Spleen (tissue), 11 donors: ENCODE measurements around the gene BAHD1. TPM values are rescaled to one million over a fixed set of nuclear protein-coding genes. Genes with fewer than 3 reads are reported as not detected.

Experiments
- DNase-seq: peaks from one replicate; pipeline ENCODE4 v3.0.0-alpha.2; 2020
- H3K27ac ChIP-seq, 8 donors: fragments of 200-600 bp; sonication (generic) in 7 of 8; 1 replicate in 4 of 8; 2 replicates in 4 of 8; pipeline versions ENCODE4 v1.5.0 to v1.8.0; 2016 to 2021; ENCODE audit warnings: inconsistent platforms in 4 of 8, mild to moderate bottlenecking in 4 of 8, moderate library complexity in 1 of 8
- H3K27me3 ChIP-seq, 7 donors: fragments of 200-600 bp; sonication (generic) in 6 of 7; replicated peaks in 1 of 7; 1 replicate in 4 of 7; 2 replicates in 3 of 7; pipeline versions ENCODE4 v1.5.0 to v1.8.0; 2016 to 2021; ENCODE audit warnings: inconsistent platforms in 3 of 7, mild to moderate bottlenecking in 1 of 7
- H3K36me3 ChIP-seq, 6 donors: fragments of 200-600 bp; sonication (generic) in 5 of 6; 1 replicate in 4 of 6; 2 replicates in 2 of 6; pipeline versions ENCODE4 v1.5.0 to v1.8.0; 2016 to 2021; ENCODE audit warnings: inconsistent platforms in 2 of 6
- H3K4me1 ChIP-seq, 6 donors: fragments of 200-600 bp; sonication (generic) in 5 of 6; 1 replicate in 3 of 6; 2 replicates in 3 of 6; pipeline versions ENCODE4 v1.5.0 to v1.8.0; 2016 to 2021; ENCODE audit warnings: inconsistent platforms in 3 of 6
- H3K4me3 ChIP-seq, 8 donors: fragments of 200-600 bp; sonication (generic) in 7 of 8; 1 replicate in 4 of 8; 2 replicates in 4 of 8; pipeline versions ENCODE4 v1.5.0 to v1.8.0; 2016 to 2021; ENCODE audit warnings: inconsistent platforms in 4 of 8, mild to moderate bottlenecking in 4 of 8, moderate library complexity in 2 of 8
- H3K9me3 ChIP-seq, 8 donors: fragments of 200-600 bp; sonication (generic) in 7 of 8; 1 replicate in 4 of 8; 2 replicates in 4 of 8; pipeline versions ENCODE4 v1.5.0 to v1.8.0; 2016 to 2021; ENCODE audit warnings: inconsistent platforms in 4 of 8
- POLR2A ChIP-seq, 3 donors: fragments of 450-650 bp; IDR thresholded peaks; one replicate each; pipeline ENCODE4 v1.5.1; 2017; ENCODE audit warnings: antibody characterized with exemption in 3 of 3, mild to moderate bottlenecking in 1 of 3
- POLR2AphosphoS5 ChIP-seq, 3 donors: sonication (generic); formaldehyde crosslinking; IDR thresholded peaks; one replicate each; pipeline ENCODE4 v1.5.1; 2017; ENCODE audit warnings: antibody characterized with exemption in 3 of 3
- WGBS, 5 donors: extraction: QIAGEN DNeasy Blood & Tissue Kit in 3 of 5; methylation state at CpG; one replicate each; pipeline versions ENCODE4 v1.1.5 to v1.1.7; 2013 to 2018; 5-methylcytosine and 5-hydroxymethylcytosine counted together
- intact Hi-C: fragments of 100-400 bp; cut with DNase I; formaldehyde crosslinking; loops from one replicate; pipeline ENCODE4 v1.15.0; 2023; ENCODE audit warnings: low total_unique reads
- polyA plus RNA-seq, 3 donors: library from polyadenylated mRNA; stranded (reverse); fragments of 200-250 nt; gene quantifications; one replicate each; pipeline ENCODE4 v1.2.1, GENCODE V29; 2013
- total RNA-seq, 7 donors: library from RNA; depleted of rRNA in 3 of 7; stranded (reverse); fragments of >200 nt in 3 of 7; fragmentation: NEBNext Ultra II Directional in 4 of 7; extraction: Animal tissue kit (Norgen Biotek cat#: 25700) in 4 of 7; gene quantifications; one replicate each; pipeline versions ENCODE4 v1.1.0 to v1.2.1, GENCODE V29; 2016 to 2021
- TF ChIP-seq, protein P1 (sequence below), 11 experiments: fragments of 200-600 bp in 7 of 11; fragments of 450-650 bp in 4 of 11; sonication (generic) in 4 of 11; IDR thresholded peaks in 8 of 11; conservative IDR thresholded peaks in 3 of 11; 1 replicate in 7 of 11; 2 replicates in 4 of 11; pipeline versions ENCODE4 v1.4.0 to v1.8.0; 2016 to 2021; ENCODE audit warnings: antibody characterized with exemption in 11 of 11, inconsistent platforms in 4 of 11, mild to moderate bottlenecking in 1 of 11
- donor health status: healthy with polysubstance abuse.
- donor health status: DM: no; HTN: no; CAD: no; lungs with moderate emphysema.
- donor health status: DM: no; HTN: no; CAD: no.
- donor health status: Bipolar disorder and iron deficiency.
- donor health status: healthy.
- donor health status: DM: no; HTN: no; CAD: no.
- donor health status: DM: yes; HTN: yes; CAD: no.

The BAHD1 gene
- total and polyA plus RNA-seq, 10 donors: 7.4 to 27.0 (median 20.2) TPM

DNA sequence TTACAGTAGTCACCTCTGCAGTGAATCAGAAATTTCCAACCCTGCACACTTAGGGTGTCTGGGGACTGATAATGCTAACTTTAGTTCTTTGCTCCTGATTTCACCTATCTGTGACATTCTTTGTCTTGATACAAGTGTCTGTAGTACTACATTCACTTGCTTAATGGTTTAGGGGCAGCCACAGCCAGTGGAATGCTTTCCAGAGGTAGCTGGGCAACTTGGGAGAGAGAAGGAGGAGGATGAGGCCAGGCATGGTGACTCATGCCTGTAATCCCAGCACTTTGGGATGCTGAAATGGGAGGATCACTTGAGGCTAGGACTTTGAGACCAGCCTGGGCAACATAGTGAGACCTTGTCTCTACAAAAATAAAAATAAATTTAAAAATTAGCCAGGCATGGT, 8.5 kb downstream of the BAHD1 start:
- H3K27ac ChIP-seq: no peak overlapping the region
- no peak overlapping the region for H3K4me3 ChIP-seq
- no peaks in the 10 kb centered on the region for H3K36me3 ChIP-seq
- intact Hi-C loops: no loop called here
- no peak for DNase-seq
- TF ChIP-seq, protein P1, sequence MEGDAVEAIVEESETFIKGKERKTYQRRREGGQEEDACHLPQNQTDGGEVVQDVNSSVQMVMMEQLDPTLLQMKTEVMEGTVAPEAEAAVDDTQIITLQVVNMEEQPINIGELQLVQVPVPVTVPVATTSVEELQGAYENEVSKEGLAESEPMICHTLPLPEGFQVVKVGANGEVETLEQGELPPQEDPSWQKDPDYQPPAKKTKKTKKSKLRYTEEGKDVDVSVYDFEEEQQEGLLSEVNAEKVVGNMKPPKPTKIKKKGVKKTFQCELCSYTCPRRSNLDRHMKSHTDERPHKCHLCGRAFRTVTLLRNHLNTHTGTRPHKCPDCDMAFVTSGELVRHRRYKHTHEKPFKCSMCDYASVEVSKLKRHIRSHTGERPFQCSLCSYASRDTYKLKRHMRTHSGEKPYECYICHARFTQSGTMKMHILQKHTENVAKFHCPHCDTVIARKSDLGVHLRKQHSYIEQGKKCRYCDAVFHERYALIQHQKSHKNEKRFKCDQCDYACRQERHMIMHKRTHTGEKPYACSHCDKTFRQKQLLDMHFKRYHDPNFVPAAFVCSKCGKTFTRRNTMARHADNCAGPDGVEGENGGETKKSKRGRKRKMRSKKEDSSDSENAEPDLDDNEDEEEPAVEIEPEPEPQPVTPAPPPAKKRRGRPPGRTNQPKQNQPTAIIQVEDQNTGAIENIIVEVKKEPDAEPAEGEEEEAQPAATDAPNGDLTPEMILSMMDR (IDR thresholded peaks at IDR 0.05 in 8 of 11, conservative IDR thresholded peaks at IDR 0.05 in 3 of 11): no peak
- no peak for TF ChIP-seq POLR2A (IDR thresholded peaks at IDR 0.05)
- no peak for TF ChIP-seq POLR2AphosphoS5 (IDR thresholded peaks at IDR 0.05)
- H3K9me3 ChIP-seq: no peaks in the 10 kb centered on the region
- peaks cover 21 to 72% (median 51%) of the 10 kb centered on the region in 6 donors for H3K4me1 ChIP-seq
- H3K27me3 ChIP-seq: no peaks in the 10 kb centered on the region

DNA sequence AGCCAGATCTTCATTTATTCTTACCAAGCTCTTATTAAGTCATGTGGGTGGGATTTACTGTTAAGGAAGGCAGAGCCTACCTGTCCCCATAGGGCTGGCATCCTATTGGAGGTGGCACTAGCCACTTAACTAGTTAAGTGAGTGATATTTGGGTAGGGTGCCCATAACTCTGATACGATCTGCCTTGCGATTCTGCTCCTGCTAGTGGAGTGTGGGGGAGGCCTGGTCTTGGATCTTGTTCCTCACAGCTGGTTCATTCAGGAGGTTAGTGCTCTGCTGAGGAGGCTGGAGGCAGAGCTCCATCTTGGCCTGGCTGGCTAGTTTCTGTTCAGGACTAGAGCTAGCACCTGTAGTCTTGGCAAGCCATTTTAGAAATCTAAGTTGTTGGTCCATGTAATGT, 9.3 kb downstream of the BAHD1 start:
- Histone ChIP-seq H3K9me3 (no peaks in the 10 kb centered on the region), H3K27me3 (no peaks in the 10 kb centered on the region), H3K36me3 (no peaks in the 10 kb centered on the region), H3K4me3 (no peak overlapping the region), H3K4me1 (peaks cover 29 to 72% (median 53%) of the 10 kb centered on the region in 6 donors), H3K27ac (no peak overlapping the region)
- WGBS, 5 donors: 82 to 100% (median 88%) methylated on average over 2 of the region's 2 CpGs
- intact Hi-C loops: no loop called here
- DNase-seq: no peak
- TF ChIP-seq, protein P1 (IDR thresholded peaks at IDR 0.05 in 8 of 11, conservative IDR thresholded peaks at IDR 0.05 in 3 of 11): no peak
- TF ChIP-seq POLR2AphosphoS5 (IDR thresholded peaks at IDR 0.05) (no peak), POLR2A (IDR thresholded peaks at IDR 0.05) (no peak)

DNA sequence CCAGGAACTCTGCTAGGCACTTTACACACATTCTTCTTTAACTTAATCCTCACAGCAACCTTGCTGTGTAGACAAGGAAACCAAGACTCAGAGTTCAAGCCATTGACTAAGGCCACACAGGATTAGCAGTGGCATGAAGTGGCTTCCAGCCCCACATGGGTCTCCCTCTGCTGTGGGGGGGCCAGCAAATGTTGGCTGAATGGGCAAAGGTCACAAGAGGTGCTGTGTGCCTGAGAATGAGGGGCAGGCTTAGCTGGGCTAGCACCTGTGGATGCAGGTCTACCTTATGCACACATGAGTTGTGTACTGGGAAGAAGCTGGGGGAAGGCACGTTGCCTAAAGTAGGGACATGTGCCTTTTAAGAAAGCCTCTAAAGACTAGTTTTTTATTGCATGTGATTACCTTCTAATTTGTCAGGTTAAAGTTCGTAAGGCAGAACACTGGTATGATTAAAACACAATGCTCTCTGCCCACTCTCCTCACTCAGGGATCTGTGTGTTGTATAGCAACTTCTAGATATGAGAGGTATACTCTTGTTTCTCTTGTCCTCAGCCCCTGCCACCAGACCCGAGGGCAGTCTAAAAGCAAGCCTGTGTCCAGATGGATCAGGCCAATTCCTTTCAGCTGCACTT, 10.9 kb downstream of the BAHD1 start:
- Histone ChIP-seq H3K27ac (peak overlapping the region in 5 of 8 donors; percentile 24 to 63 (median 52)), H3K4me3 (no peak overlapping the region), H3K36me3 (no peaks in the 10 kb centered on the region), H3K9me3 (no peaks in the 10 kb centered on the region), H3K4me1 (peaks cover 42 to 76% (median 60%) of the 10 kb centered on the region in 6 donors), H3K27me3 (no peaks in the 10 kb centered on the region)
- no peak for DNase-seq
- 78 to 92% (median 85%) methylated on average over 3 of the region's 3 CpGs for WGBS, 5 donors
- TF ChIP-seq POLR2A (IDR thresholded peaks at IDR 0.05): no peak
- TF ChIP-seq POLR2AphosphoS5 (IDR thresholded peaks at IDR 0.05): no peak
- TF ChIP-seq, protein P1 (IDR thresholded peaks at IDR 0.05 in 8 of 11, conservative IDR thresholded peaks at IDR 0.05 in 3 of 11): no peak
- intact Hi-C loops: no loop called here

DNA sequence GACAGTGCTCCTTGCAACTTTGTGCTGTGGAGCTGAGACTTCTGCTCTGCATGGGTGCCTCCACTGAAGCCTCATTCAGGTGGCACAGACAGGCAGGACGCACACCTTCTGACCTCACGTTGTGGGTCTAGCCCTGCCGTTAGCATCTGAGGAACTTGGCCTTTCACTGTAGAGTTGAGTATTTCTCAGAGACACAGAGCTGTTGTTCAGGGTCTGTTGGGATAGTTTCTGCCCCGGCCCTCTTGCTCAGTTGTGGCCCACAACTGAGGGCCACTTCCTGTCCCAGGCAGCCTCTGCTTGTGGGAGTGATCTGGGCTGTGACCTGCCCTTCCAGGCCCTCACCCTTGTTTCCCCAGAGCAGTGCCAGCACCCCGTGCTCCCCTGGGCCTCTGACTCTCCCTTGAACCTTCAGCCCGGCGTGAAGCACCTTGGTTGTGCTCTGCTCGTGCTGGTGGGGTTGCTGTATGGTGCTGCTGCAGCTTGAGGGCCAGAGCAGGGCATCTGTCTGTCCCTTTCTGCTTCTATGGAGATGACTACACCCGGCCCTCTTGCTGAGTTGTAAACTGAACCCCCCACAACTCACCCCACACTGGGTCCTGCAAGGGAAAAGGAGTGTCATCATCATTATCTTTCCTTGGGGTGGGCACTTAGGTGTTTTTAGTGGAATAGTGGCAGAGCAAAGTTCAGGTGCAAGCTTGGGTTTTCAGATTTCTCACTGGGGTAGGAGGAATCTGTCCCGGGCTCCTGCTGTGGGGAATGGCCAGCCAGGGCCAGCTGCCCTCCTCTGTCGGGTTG, 11.7 kb downstream of the BAHD1 start:
- Histone ChIP-seq H3K27ac (peak overlapping the region in 6 of 8 donors; percentile 22 to 63 (median 52)), H3K4me1 (peaks cover 42 to 85% (median 64%) of the 10 kb centered on the region in 6 donors), H3K27me3 (no peaks in the 10 kb centered on the region), H3K4me3 (no peak overlapping the region), H3K36me3 (no peaks in the 10 kb centered on the region), H3K9me3 (no peaks in the 10 kb centered on the region)
- 35 to 57% (median 48%) methylated on average over 10 to 11 of the region's 11 CpGs for WGBS, 5 donors
- no peak for TF ChIP-seq POLR2AphosphoS5 (IDR thresholded peaks at IDR 0.05)
- no peak for TF ChIP-seq POLR2A (IDR thresholded peaks at IDR 0.05)
- TF ChIP-seq, protein P1 (IDR thresholded peaks at IDR 0.05 in 8 of 11, conservative IDR thresholded peaks at IDR 0.05 in 3 of 11): no peak
- no peak for DNase-seq
- intact Hi-C loops: no loop called here
